ENCODE results near the gene NGF. TPM values are rescaled to one million over a fixed set of nuclear protein-coding genes. Genes with fewer than 3 reads are reported as not detected.

Gene NGF
- total RNA-seq, 6 donors from 2014 or later = 0.46 to 3.0 (median 1.6) TPM; not detected in 2

- 77 to 79% methylated on average over 10 of the region's 10 CpGs for WGBS, 2 donors
- TF ChIP-seq POLR2A (IDR thresholded peaks at IDR 0.05) (no peak), EP300 (IDR thresholded peaks at IDR 0.05) (no peak), CTCF (IDR thresholded peaks at IDR 0.05) (no peak), POLR2AphosphoS5 (IDR thresholded peaks at IDR 0.05) (no peak)
- no peaks in the 10 kb centered on the region for H3K9me3 ChIP-seq
- DNase-seq (no peak), ATAC-seq (ENCODE audit: low FRiP score in 2 of 2) (no peak)
- no peaks in the 10 kb centered on the region for H3K27me3 ChIP-seq
- no peak overlapping the region for H3K4me3 ChIP-seq
- H3K36me3 ChIP-seq = no peaks in the 10 kb centered on the region
- no peak overlapping the region for H3K27ac ChIP-seq
- no peaks in the 10 kb centered on the region for H3K4me1 ChIP-seq
These were observed 71.2 kb downstream of the NGF start for GRCh38 chr1:115266729-115267421.

GRCh38 chr1:115265099-115265498 lies 73.0 kb downstream of the NGF start:
- Histone ChIP-seq H3K9me3 (no peaks in the 10 kb centered on the region), H3K27me3 (no peaks in the 10 kb centered on the region), H3K27ac (no peak overlapping the region), H3K4me1 (no peaks in the 10 kb centered on the region), H3K4me3 (no peak overlapping the region), H3K36me3 (no peaks in the 10 kb centered on the region)
- WGBS, 2 donors = 45 to 63% methylated on average over 1 of the region's 1 CpG
- no peak for ATAC-seq (ENCODE audit: low FRiP score in 2 of 2)
- TF ChIP-seq POLR2A (IDR thresholded peaks at IDR 0.05) (no peak), POLR2AphosphoS5 (IDR thresholded peaks at IDR 0.05) (no peak), CTCF (IDR thresholded peaks at IDR 0.05) (no peak), EP300 (IDR thresholded peaks at IDR 0.05) (no peak)
- no peak for DNase-seq

- Histone ChIP-seq H3K9me3 (peaks cover 0 to 11% (median 8%) of the 10 kb centered on the region in 4 donors), H3K27ac (no peak overlapping the region), H3K4me1 (no peaks in the 10 kb centered on the region), H3K27me3 (no peaks in the 10 kb centered on the region), H3K36me3 (no peaks in the 10 kb centered on the region), H3K4me3 (no peak overlapping the region)
- TF ChIP-seq POLR2AphosphoS5 (IDR thresholded peaks at IDR 0.05) = no peak
- TF ChIP-seq CTCF (IDR thresholded peaks at IDR 0.05) = no peak
- TF ChIP-seq EP300 (IDR thresholded peaks at IDR 0.05) = no peak
- TF ChIP-seq POLR2A (IDR thresholded peaks at IDR 0.05) = no peak
- ATAC-seq (ENCODE audit: low FRiP score in 2 of 2) (no peak), DNase-seq (no peak)
- 65 to 68% methylated on average over 4 of the region's 4 CpGs for WGBS, 2 donors
These were observed 75.2 kb downstream of the NGF start for GRCh38 chr1:115262886-115263285.

GRCh38 chr1:115261496-115261895 lies 76.6 kb downstream of the NGF start:
- 48 to 72% methylated on average over 1 of the region's 1 CpG for WGBS, 2 donors
- ATAC-seq (ENCODE audit: low FRiP score in 2 of 2) = no peak
- DNase-seq = no peak

More at GRCh38 chr1:115261496-115261895, 76.6 kb downstream of the NGF start:
- no peak for TF ChIP-seq EP300 (IDR thresholded peaks at IDR 0.05)
- no peak for TF ChIP-seq CTCF (IDR thresholded peaks at IDR 0.05)
- TF ChIP-seq POLR2AphosphoS5 (IDR thresholded peaks at IDR 0.05) = no peak
- no peak for TF ChIP-seq POLR2A (IDR thresholded peaks at IDR 0.05)
- H3K9me3 ChIP-seq = peaks cover 0 to 14% (median 11%) of the 10 kb centered on the region in 4 donors
- no peak overlapping the region for H3K27ac ChIP-seq
- H3K4me3 ChIP-seq = no peak overlapping the region
- no peaks in the 10 kb centered on the region for H3K4me1 ChIP-seq
- H3K27me3 ChIP-seq = no peaks in the 10 kb centered on the region
- no peaks in the 10 kb centered on the region for H3K36me3 ChIP-seq
